HPDE6-E6E7 (cell line): ENCODE data around the gene QPRT.
"Not testable (repeated sequence)": the region's sequence is repeated elsewhere in the genome, so short reads cannot be mapped to it uniquely, and the experiment has no call there.

Experiments used
- DNase-seq: peaks from one replicate; pipeline ENCODE4 v3.0.0; 2011; ENCODE audit warnings: missing footprints; ENCODE audit errors: extremely low spot score

Gene QPRT

GRCh38 chr16:29745853-29746345 is 66.9 kb downstream of the QPRT start, which contains the start of gene C16orf54:
TSS of gene C16orf54 (minus strand) at chr16:29745990. CDS start at chr16:29744951, 1,039 bp downstream.
- no peak for DNase-seq

- not testable (repeated sequence) for DNase-seq
Observed at GRCh38 chr16:29746518-29746917, 67.5 kb downstream of the QPRT start.
